BE2C (cell line): Measurements from ENCODE around the gene CREBRF.

Source experiments
- DNase-seq: peaks from one replicate; pipeline ENCODE4 v3.0.0-alpha.2; 2020
- H3K27me3 ChIP-seq: fragments of 250-450 bp; sonication (Bioruptor Pico); 2 replicates; pipeline ENCODE4 v1.5.1; 2020; ENCODE audit warnings: mild to moderate bottlenecking
- H3K36me3 ChIP-seq: fragments of 250-450 bp; sonication (Bioruptor Pico); 2 replicates; pipeline ENCODE4 v1.5.1; 2020; ENCODE audit warnings: mild to moderate bottlenecking
- H3K4me1 ChIP-seq: fragments of 250-450 bp; sonication (Bioruptor Pico); 2 replicates; pipeline ENCODE4 v1.5.1; 2020
- H3K4me3 ChIP-seq: 2 replicates; pipeline ENCODE4 v1.5.1; 2011; ENCODE audit warnings: low read depth, low read length
- H3K9me3 ChIP-seq: fragments of 250-450 bp; sonication (Bioruptor Pico); 2 replicates; pipeline ENCODE4 v1.5.1; 2020
- CTCF ChIP-seq: IDR thresholded peaks from 2 replicates; pipeline ENCODE4 v1.5.1; 2012; ENCODE audit warnings: mild to moderate bottlenecking, low read depth, low read length

The CREBRF gene

GRCh38 chr5:173078878-173079277 lies 22.7 kb downstream of the CREBRF start:
- no peak for TF ChIP-seq CTCF
- no peak for DNase-seq
- H3K9me3 ChIP-seq, result no peaks in the 10 kb centered on the region; the same call in 1 of the 2 replicates
- no peaks in the 10 kb centered on the region for H3K4me1 ChIP-seq
- no peak overlapping the region for H3K4me3 ChIP-seq
- H3K27me3 ChIP-seq, result no peaks in the 10 kb centered on the region
- H3K36me3 ChIP-seq, result no peaks in the 10 kb centered on the region

- Histone ChIP-seq H3K4me3 (no peak overlapping the region), H3K4me1 (no peaks in the 10 kb centered on the region), H3K27me3 (no peaks in the 10 kb centered on the region), H3K9me3 (no peaks in the 10 kb centered on the region), H3K36me3 (no peaks in the 10 kb centered on the region)
- no peak for TF ChIP-seq CTCF
- no peak for DNase-seq
Observed at GRCh38 chr5:173089581-173089980, 33.4 kb downstream of the CREBRF start.

DNA sequence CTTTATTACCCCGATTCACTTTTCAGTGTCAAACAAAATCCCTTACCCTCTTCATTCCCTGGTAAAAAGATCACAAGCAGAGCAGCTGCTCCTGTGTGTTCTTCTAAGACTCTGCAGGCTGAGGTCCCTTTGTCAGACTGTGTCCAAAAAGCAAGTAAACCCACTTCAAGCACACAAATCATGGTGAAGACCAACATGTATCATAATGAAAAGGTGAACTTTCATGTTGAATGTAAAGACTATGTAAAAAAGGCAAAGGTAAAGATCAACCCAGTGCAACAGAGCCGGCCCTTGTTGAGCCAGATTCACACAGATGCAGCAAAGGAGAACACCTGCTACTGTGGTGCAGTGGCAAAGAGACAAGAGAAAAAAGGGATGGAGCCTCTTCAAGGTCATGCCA lies 34.5 kb downstream of the CREBRF start:
- no peak for TF ChIP-seq CTCF
- H3K4me1 ChIP-seq, result no peaks in the 10 kb centered on the region
- DNase-seq, result no peak
- no peaks in the 10 kb centered on the region for H3K36me3 ChIP-seq
- H3K27me3 ChIP-seq, result no peaks in the 10 kb centered on the region
- H3K9me3 ChIP-seq, result no peaks in the 10 kb centered on the region
- no peak overlapping the region for H3K4me3 ChIP-seq

DNA sequence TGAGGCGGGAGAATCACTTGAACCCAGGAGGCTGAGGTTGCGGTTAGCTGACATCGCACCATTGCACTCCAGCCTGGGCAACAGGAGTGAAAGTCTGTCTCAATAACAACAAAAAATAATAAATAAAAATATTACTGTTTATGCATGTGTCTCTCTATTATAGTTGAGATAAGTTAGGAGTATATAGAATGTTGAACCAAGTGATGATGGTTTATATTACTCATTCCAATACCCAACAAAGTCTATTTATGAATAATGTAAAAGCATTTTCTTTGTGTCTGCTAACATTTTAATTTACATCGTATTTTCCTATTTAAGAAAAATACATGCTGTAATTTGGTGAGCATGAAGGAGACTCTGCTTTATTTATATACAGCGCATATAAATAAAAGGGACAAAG lies 35.8 kb downstream of the CREBRF start:
- Histone ChIP-seq H3K36me3 (no peaks in the 10 kb centered on the region), H3K27me3 (no peaks in the 10 kb centered on the region), H3K4me1 (no peaks in the 10 kb centered on the region), H3K9me3 (no peaks in the 10 kb centered on the region), H3K4me3 (no peak overlapping the region)
- no peak for TF ChIP-seq CTCF
- DNase-seq, result no peak

DNA sequence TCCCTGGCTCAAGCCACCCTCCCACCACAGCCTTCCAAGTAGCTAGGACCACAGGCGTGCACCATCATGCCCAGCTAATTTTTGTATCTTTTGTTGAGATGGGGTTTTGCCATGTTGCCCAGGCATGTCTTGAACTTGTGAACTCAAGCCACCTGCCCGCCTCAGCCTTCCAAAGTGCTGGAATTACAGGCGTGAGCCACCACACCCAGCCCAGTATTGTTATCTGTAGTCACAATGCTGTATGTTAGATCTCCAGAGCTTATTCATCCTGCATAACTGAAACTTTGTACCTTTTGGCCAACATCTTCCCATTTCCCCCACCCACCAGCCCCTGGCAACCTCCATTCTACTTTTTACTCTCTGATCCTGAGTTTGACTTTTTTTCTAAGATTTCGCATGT lies 37.5 kb downstream of the CREBRF start:
- no peaks in the 10 kb centered on the region for H3K4me1 ChIP-seq
- no peaks in the 10 kb centered on the region for H3K9me3 ChIP-seq
- no peak for DNase-seq
- H3K27me3 ChIP-seq, result no peaks in the 10 kb centered on the region
- TF ChIP-seq CTCF, result no peak
- H3K4me3 ChIP-seq, result no peak overlapping the region
- no peaks in the 10 kb centered on the region for H3K36me3 ChIP-seq

GRCh38 chr5:173094012-173094661 lies 38.0 kb downstream of the CREBRF start:
- Histone ChIP-seq H3K36me3 (no peaks in the 10 kb centered on the region), H3K9me3 (no peaks in the 10 kb centered on the region), H3K27me3 (no peaks in the 10 kb centered on the region), H3K4me3 (no peak overlapping the region), H3K4me1 (no peaks in the 10 kb centered on the region)
- no peak for TF ChIP-seq CTCF
- no peak for DNase-seq
